Loucy (cell line): ENCODE data around the gene SHB.

Experiments
- H2AFZ ChIP-seq: fragments of 200-600 bp; sonication (generic); 2 replicates; pipeline ENCODE4 v1.6.0; 2016; ENCODE audit warnings: antibody characterized with exemption, mild to moderate bottlenecking, low read length, moderate library complexity
- H3F3A ChIP-seq: fragments of 200-600 bp; 2 replicates; pipeline ENCODE4 v1.6.0; 2016; ENCODE audit warnings: antibody characterized with exemption, low read depth, mild to moderate bottlenecking
- H3K27me3 ChIP-seq: fragments of 200-600 bp; sonication (generic); 2 replicates; pipeline ENCODE4 v1.6.1; 2014; ENCODE audit warnings: low read length, mild to moderate bottlenecking; ENCODE audit not compliant: insufficient read depth, poor library complexity, severe bottlenecking
- H3K36me3 ChIP-seq: fragments of 200-600 bp; sonication (generic); 2 replicates; pipeline ENCODE4 v1.6.1; 2016; ENCODE audit warnings: low read length; ENCODE audit not compliant: insufficient read depth
- H3K4me1 ChIP-seq: fragments of 200-600 bp; sonication (generic); 2 replicates; pipeline ENCODE4 v1.5.1; 2014; ENCODE audit warnings: low read length, mild to moderate bottlenecking; ENCODE audit not compliant: insufficient read depth, poor library complexity, severe bottlenecking
- H3K4me2 ChIP-seq: fragments of 200-600 bp; sonication (generic); 2 replicates; pipeline ENCODE4 v1.6.0; 2014; ENCODE audit warnings: antibody characterized with exemption, low read length, low read depth, mild to moderate bottlenecking; ENCODE audit not compliant: poor library complexity, severe bottlenecking
- H3K4me3 ChIP-seq: fragments of 200-600 bp; sonication (generic); 2 replicates; pipeline ENCODE4 v1.5.1; 2014; ENCODE audit warnings: low read length, mild to moderate bottlenecking, mixed read lengths; ENCODE audit not compliant: poor library complexity, severe bottlenecking
- H3K79me2 ChIP-seq: fragments of 200-600 bp; sonication (generic); 2 replicates; pipeline ENCODE4 v1.6.1; 2014; ENCODE audit warnings: low read length; ENCODE audit not compliant: insufficient read depth
- H3K9ac ChIP-seq: fragments of 200-600 bp; sonication (generic); 2 replicates; pipeline ENCODE4 v1.6.0; 2014; ENCODE audit warnings: mild to moderate bottlenecking, low read depth, low read length, moderate library complexity; ENCODE audit not compliant: poor library complexity, severe bottlenecking
- H3K9me2 ChIP-seq: fragments of 200-600 bp; sonication (generic); replicated peaks from 2 replicates; pipeline ENCODE4 v1.6.1; 2016; ENCODE audit warnings: low read depth, low read length, mixed read lengths
- H3K9me3 ChIP-seq: fragments of 200-600 bp; sonication (generic); 2 replicates; pipeline ENCODE4 v1.6.1; 2014; ENCODE audit warnings: mild to moderate bottlenecking, antibody characterized with exemption, low read length, low read depth; ENCODE audit not compliant: insufficient read depth
- H4K20me1 ChIP-seq: fragments of 200-600 bp; sonication (generic); 2 replicates; pipeline ENCODE4 v1.6.0; 2014; ENCODE audit warnings: antibody characterized with exemption, low read length, mild to moderate bottlenecking; ENCODE audit not compliant: insufficient read depth, poor library complexity, severe bottlenecking
- CTCF ChIP-seq: fragments of 200-600 bp; sonication (generic); conservative IDR thresholded peaks from 2 replicates; pipeline ENCODE4 v1.5.1; 2014; ENCODE audit warnings: mild to moderate bottlenecking, antibody characterized with exemption, low read length
- EZH2phosphoT487 ChIP-seq: fragments of 200-600 bp; IDR thresholded peaks from 2 replicates; pipeline ENCODE4 v1.6.1; 2018; ENCODE audit warnings: antibody characterized with exemption, mild to moderate bottlenecking, moderate library complexity, borderline replicate concordance

SHB gene

GRCh38 chr9:38044706-38045105, 24.3 kb downstream of the SHB start:
- Histone ChIP-seq H3K9me3 (no peaks in the 10 kb centered on the region), H3K9me2 (no peaks in the 10 kb centered on the region), H3F3A (no peaks in the 10 kb centered on the region), H3K27me3 (no peaks in the 10 kb centered on the region), H3K4me2 (no peak overlapping the region), H3K4me1 (no peaks in the 10 kb centered on the region), H3K9ac (no peak overlapping the region), H3K36me3 (no peaks in the 10 kb centered on the region), H3K4me3 (no peak overlapping the region), H3K79me2 (no peaks in the 10 kb centered on the region), H4K20me1 (no peaks in the 10 kb centered on the region), H2AFZ (no peak overlapping the region)
- no peak for TF ChIP-seq EZH2phosphoT487
- no peak for TF ChIP-seq CTCF

GRCh38 chr9:38043931-38044623, 24.9 kb downstream of the SHB start:
- peaks cover 6% of the 10 kb centered on the region for H3K4me1 ChIP-seq
- no peaks in the 10 kb centered on the region for H3K79me2 ChIP-seq
- H3K4me2 ChIP-seq, result no peak overlapping the region
- no peak overlapping the region for H3K4me3 ChIP-seq
- no peak overlapping the region for H3K9ac ChIP-seq
- no peaks in the 10 kb centered on the region for H3K36me3 ChIP-seq
- H3K9me2 ChIP-seq, result no peaks in the 10 kb centered on the region
- no peak overlapping the region for H2AFZ ChIP-seq
- H3K9me3 ChIP-seq, result no peaks in the 10 kb centered on the region
- H4K20me1 ChIP-seq, result no peaks in the 10 kb centered on the region
- TF ChIP-seq EZH2phosphoT487 (no peak), CTCF (no peak)
- H3F3A ChIP-seq, result no peaks in the 10 kb centered on the region
- no peaks in the 10 kb centered on the region for H3K27me3 ChIP-seq

- Histone ChIP-seq H4K20me1 (no peaks in the 10 kb centered on the region), H3K9ac (no peak overlapping the region)
These were observed 26.2 kb downstream of the SHB start for GRCh38 chr9:38042626-38043357.

More at GRCh38 chr9:38042626-38043357, 26.2 kb downstream of the SHB start:
- H2AFZ ChIP-seq, result no peak overlapping the region
- no peak overlapping the region for H3K4me3 ChIP-seq
- H3K9me3 ChIP-seq, result no peaks in the 10 kb centered on the region
- TF ChIP-seq EZH2phosphoT487 (no peak), CTCF (no peak)
- no peak overlapping the region for H3K4me2 ChIP-seq
- H3K27me3 ChIP-seq, result no peaks in the 10 kb centered on the region
- peaks cover 6% of the 10 kb centered on the region for H3K4me1 ChIP-seq
- H3F3A ChIP-seq, result no peaks in the 10 kb centered on the region
- H3K79me2 ChIP-seq, result no peaks in the 10 kb centered on the region
- H3K9me2 ChIP-seq, result no peaks in the 10 kb centered on the region
- no peaks in the 10 kb centered on the region for H3K36me3 ChIP-seq
